NCI-H187 treated with DMSO at 0.1 percent for 48 hours (cell line): Measurements from ENCODE around the gene DNAJC9.

Experiments
- DNase-seq: peaks from one replicate; lab custom pipeline; 2025; lab: John Stamatoyannopoulos, UW

The DNAJC9 gene

GRCh38 chr10:73238990-73239566 is 8.0 kb downstream of the DNAJC9 start:
- no peak for DNase-seq

DNA sequence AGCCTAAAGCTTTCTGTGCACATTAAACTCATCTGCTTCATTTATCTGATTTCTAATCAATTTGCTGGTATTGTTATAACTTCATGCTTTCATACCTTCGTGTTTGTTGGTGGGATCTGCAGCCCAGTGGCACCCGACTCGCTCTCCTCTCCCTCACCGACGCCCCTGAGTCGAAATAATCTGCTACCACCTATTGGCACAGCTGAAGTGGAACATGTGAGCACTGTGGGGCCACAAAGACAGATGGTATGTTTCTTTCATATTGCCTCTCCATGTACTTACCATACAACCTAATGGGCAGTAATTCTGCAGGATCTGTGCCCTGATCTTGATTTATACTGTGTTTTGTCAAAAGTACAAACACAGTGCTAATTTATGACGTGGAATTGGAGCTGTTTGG is 12.4 kb downstream of the DNAJC9 start:
- DNase-seq = no peak

- no peak for DNase-seq
Observed at GRCh38 chr10:73233883-73234282, 13.2 kb downstream of the DNAJC9 start.

GRCh38 chr10:73232887-73233286 is 14.2 kb downstream of the DNAJC9 start:
- DNase-seq = no peak

DNA sequence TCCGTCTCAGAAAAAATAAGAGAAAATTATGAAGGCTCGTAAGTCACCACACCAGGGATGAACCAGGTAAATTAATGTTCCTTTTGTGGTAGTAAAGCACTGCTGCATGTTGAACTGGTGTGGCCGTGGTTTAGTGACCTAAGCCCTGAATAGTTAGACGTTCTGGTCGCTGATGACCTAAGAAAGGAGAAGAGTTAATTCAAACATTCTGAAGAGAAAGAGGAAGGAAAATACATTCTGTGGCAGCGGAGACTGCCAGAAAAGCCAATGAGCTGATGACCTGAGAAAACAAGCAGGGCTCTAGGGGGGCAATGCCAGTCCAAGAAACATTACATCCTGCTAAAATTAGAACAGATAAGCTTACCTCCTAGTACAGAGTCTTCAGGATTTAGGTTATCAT is 17.5 kb downstream of the DNAJC9 start:
- no peak for DNase-seq

DNA sequence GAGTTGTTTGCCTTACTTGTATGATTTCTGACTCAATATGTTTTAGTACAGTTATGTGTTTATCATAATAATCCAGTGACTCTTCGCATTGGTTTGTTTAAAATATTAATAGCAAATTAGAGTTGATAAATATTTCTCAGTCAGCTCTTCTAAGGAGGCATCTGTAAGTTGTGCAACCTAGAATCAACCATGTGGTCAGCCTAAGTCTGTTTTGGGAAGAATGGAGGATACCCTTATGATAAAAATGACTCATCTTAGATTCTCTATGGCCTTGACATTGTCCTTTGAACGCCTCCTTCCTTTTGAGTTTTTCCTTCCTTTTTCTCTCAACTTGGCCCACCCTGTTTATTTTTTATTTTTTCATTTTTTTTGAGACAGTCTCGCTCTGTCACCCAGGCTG is 18.8 kb downstream of the DNAJC9 start:
- DNase-seq = no peak

- DNase-seq = no peak
Observed at GRCh38 chr10:73226663-73227062, 20.4 kb downstream of the DNAJC9 start.

DNA sequence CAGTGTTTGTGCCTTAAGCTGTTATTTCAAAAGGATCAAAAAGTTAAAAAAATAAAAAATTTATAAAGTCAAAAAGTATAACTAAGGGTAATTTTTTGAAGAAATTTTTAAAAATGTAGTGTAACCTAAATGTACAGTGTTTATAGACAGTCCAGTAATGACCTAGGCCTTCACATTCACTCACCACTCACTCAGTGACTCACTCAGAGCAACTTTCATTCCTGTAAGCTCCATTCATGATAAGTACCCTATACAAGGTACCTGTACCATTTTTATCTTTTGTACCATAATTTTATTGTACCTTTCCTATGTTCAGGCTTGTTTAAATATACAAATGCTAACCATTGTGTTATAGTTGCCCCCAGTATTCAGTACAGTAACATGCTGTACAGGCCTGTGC is 21.5 kb downstream of the DNAJC9 start:
- DNase-seq = no peak

DNA sequence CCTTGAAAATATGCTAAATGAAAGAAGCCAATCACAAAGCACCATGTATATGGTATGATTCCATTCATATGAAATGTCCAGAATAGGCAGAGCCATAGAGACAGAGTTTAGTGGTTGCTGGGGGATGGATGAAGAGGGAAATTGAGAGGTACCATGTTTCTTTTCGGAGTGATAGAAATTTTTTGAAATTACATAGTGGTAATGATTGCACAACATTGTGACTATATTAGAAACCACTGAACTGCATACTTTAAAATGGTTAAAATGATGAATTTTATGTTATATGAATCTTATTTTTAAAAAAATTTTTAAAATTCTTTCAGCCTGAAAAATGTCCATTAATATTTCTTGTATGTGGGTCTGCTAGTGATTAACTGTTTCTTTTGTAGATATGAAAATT is 26.1 kb downstream of the DNAJC9 start:
- no peak for DNase-seq

DNA sequence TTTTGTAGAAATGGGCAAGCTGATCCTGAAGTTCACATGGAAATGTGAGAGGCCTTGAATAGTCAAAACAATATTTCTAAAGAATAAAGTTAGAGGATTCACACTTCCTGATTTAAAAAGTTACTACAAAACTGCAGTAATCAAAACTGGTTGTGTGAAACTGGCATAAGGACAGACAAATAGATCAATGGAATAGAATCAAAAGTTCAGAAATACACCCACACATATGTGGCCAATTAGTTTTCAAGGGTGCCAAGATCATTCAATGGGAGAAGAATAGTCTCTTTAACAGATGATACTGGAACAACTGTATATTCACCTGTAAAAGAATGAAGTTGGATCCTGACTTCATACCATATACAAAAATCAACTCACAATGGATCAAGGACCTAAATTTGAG is 27.7 kb downstream of the DNAJC9 start:
- DNase-seq = no peak

DNA sequence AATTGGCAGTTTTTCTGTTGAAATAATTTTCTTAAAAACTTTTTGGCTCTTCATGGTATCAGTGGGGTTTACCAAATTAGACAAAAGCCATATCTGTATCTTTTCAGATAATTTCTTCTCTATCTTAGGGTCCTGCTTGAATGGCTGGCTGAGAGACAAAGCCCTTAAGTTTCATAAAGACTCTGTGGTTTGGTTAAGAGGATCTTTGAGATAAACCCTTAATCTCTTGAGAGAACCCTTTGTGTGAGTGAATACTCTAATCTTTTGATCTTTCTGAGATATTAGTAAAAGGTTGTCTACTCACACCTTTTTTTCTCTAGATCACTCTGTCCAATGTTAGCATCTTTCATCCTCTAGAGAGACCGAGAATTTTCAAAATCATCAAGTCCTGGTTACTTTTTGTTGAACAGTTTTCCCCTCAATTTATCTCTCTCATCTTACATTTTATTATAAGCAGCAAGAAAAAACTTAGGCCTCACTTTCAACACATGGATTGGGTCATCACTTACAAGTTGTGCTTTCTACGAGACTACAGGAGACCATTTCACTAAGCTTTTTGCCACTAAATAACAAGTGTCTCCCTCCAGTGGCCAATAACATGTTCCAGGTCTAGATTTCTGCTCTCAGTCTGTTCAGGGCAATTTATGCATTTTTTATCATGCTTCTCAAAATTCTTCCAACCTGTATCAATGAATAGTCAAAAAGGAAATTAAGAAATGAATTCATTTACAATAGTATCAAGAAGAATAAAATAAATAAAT is 28.4 kb downstream of the DNAJC9 start:
- DNase-seq = no peak

DNA sequence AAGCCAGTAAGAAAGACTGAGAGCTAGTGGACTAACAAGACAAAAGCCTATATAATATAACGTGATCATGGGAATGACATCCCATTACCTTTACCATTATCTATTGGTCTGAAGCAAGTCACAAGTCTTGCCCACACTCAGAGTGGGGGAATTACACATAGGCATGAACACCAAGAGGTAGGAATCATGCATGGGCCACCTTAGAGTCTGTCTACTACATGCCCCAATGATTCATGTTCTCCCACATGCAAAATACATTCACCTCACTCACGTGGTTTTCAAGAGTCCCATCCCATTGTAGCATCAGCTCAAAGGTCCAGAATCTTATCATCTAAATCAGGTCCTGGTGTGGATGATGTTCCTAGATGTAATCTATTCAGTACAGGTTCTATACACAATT is 29.4 kb downstream of the DNAJC9 start:
- DNase-seq = no peak

GRCh38 chr10:73215749-73216148 is 31.3 kb downstream of the DNAJC9 start:
- no peak for DNase-seq

GRCh38 chr10:73211106-73211811 is 35.8 kb downstream of the DNAJC9 start:
- no peak for DNase-seq

DNA sequence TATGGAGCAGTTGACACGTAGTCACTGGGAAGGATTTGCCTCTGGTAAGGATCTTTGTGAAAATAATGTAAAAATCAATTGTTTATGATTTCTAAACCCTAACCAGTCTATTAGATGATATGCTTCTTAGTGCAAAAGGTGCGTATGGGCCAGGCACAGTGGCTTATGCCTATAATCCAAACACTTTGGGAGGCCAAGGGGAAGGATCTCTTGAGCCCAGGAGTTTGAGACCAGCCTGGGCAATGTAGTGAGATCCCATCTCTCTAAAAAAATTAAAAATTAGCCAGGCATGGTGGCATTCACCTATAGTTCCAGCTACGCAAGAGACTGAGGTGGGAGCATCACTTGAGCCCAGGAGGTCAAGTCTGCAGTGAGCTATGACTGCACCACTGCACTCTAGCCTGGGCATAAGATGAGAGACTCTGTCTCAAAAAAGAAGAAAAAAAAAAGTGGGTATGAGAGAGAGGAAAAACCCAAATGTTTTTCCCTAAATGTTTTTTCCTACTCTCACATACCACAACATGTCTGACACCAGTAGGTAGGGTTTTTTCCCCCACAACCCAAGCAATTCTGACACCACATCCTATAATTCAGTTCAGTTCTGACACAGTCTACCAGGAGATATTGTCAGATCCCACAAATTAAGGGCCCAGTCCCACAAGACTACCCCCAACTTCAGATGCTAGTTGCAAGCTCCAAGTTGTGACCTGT is 36.5 kb downstream of the DNAJC9 start:
- no peak for DNase-seq

DNA sequence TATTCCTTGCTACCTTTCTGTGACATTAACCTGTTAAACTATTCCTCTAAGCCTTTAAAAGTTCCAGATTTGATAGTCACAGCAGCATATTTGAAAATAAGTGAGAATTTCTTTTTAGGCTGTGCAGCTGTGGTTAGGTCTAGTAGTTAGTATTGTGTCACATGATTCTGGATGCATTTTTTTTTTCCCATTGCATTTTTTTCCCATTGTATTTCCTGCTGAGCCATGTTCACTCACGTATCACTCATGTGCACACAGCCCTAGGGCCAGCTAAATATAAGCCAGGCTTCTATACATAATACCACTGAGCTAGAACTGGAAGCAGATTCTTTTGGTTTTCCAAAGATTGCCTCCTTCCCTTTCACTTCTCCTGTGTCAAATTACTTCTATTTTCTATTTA is 37.4 kb downstream of the DNAJC9 start:
- DNase-seq = no peak

DNA sequence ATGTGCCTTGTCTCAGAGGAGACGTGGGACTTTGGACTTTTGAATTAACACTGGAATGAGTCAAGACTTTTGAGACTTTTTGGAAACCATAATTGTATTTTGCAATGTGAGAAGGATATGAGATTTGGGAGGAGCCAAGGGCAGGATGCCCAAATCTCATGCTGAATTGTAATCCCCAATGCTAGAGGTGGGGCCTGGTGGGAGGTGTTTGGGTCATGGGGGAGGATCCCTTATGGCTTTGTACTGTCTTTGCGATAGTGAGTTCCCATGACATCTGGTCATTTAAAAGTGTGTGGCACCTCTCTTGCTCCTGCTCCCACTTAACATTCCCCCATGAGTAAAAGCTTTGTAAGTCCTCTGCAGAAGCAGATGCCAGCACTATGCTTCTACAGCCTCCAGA is 39.2 kb downstream of the DNAJC9 start:
- no peak for DNase-seq

DNA sequence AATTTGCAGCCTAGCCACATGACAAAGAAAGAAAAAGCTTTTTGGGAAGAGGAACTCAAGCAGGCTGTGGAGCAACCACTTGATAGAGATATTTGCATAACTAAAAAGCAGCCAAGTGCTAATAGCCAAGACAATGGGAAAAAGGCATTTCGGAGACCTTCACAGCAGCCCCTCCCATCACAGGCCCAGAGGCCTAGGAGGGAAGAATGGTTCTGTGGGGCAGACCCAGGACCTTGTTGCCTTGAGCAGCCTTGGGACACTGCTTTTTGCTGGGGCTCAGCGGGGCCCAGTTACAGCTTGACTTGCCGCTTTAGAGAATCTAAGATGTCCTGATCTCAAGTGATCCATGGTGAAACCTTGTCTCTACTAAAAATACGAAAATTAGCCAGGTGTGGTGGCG is 40.7 kb downstream of the DNAJC9 start:
- DNase-seq = no peak

DNA sequence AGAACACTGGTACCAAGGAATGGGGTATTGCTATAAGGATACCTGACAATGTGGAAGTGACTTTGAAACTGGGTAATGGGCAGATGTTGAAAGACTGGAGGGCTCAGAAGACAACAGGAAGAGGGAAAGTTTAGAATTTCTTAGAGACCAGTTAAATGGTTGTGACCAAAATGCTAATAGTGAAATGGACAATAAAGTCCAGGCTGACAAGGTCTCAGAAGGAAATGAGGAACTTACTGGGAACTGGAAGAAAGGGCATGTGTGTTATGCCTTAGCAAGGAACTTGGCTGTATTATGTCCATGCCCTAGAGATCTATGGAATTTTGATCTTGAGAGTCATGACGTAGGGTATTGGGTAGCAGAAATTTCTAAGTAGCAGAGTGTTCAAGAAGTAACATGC is 41.2 kb downstream of the DNAJC9 start:
- no peak for DNase-seq

GRCh38 chr10:73205081-73205480 is 42.0 kb downstream of the DNAJC9 start:
- no peak for DNase-seq
